DND-41 (cell line): ENCODE measurements around the gene FBL.
"Not testable (repeated sequence)": the region's sequence is repeated elsewhere in the genome, so short reads cannot be mapped to it uniquely, and the experiment has no call there.

Source experiments
- ATAC-seq: fragments of 200-7000 bp; cut with Tn5 transposase; 3 replicates; pipeline ENCODE4 v1.9.1; 2021; ENCODE audit warnings: low read depth; ENCODE audit not compliant: insufficient read depth
- DNase-seq: peaks from one replicate; pipeline ENCODE4 v3.0.0-alpha.2; 2020
- H2AFZ ChIP-seq: 2 replicates; pipeline ENCODE4 v1.6.0; 2012; ENCODE audit warnings: low read depth, low read length
- H3K27ac ChIP-seq: 2 replicates; pipeline ENCODE4 v1.5.1; 2012; ENCODE audit warnings: low read length, inconsistent platforms
- H3K27me3 ChIP-seq: fragments of 200-600 bp; sonication (generic); 2 replicates; pipeline ENCODE4 v1.6.0; 2012; ENCODE audit warnings: low read length, mild to moderate bottlenecking, inconsistent platforms; ENCODE audit not compliant: insufficient read depth, poor library complexity
- H3K36me3 ChIP-seq: 2 replicates; pipeline ENCODE4 v1.5.1; 2012; ENCODE audit warnings: low read length, inconsistent platforms; ENCODE audit not compliant: insufficient read depth
- H3K4me1 ChIP-seq: 2 replicates; pipeline ENCODE4 v1.5.1; 2012; ENCODE audit warnings: mild to moderate bottlenecking, low read length; ENCODE audit not compliant: insufficient read depth
- H3K4me2 ChIP-seq: 2 replicates; pipeline ENCODE4 v1.6.0; 2012; ENCODE audit warnings: mild to moderate bottlenecking, moderate library complexity, low read length, inconsistent platforms; ENCODE audit not compliant: insufficient read depth
- H3K4me3 ChIP-seq, 2 experiments: fragments of 200-600 bp in 1 of 2; shearing (Covaris generic) in 1 of 2; 2 replicates each; pipeline ENCODE4 v1.5.1; 2012 to 2016; ENCODE audit warnings: inconsistent platforms in 2 of 2, low read length in 2 of 2, mild to moderate bottlenecking in 2 of 2, low read depth in 1 of 2, moderate library complexity in 1 of 2
- H3K79me2 ChIP-seq: 2 replicates; pipeline ENCODE4 v1.6.0; 2012; ENCODE audit warnings: low read length, inconsistent platforms; ENCODE audit not compliant: insufficient read depth
- H3K9ac ChIP-seq: 2 replicates; pipeline ENCODE4 v1.6.0; 2012; ENCODE audit warnings: low read depth, mild to moderate bottlenecking, inconsistent platforms, low read length, moderate library complexity
- H3K9me3 ChIP-seq: 2 replicates; pipeline ENCODE4 v1.5.1; 2012; ENCODE audit warnings: low read length, moderate library complexity, mild to moderate bottlenecking, inconsistent platforms; ENCODE audit not compliant: insufficient read depth, severe bottlenecking
- H4K20me1 ChIP-seq: 2 replicates; pipeline ENCODE4 v1.6.0; 2012; ENCODE audit warnings: low read length; ENCODE audit not compliant: insufficient read depth
- EZH2 ChIP-seq: IDR thresholded peaks from 3 replicates; pipeline ENCODE4 v1.6.1; 2012; ENCODE audit warnings: borderline replicate concordance, low read depth, mild to moderate bottlenecking, moderate library complexity, low read length, inconsistent platforms; ENCODE audit not compliant: severe bottlenecking
- TF ChIP-seq, protein P1 (sequence below): IDR thresholded peaks from 2 replicates; pipeline ENCODE4 v1.5.1; 2012; ENCODE audit warnings: borderline replicate concordance, low read length, moderate library complexity, mild to moderate bottlenecking; ENCODE audit not compliant: poor library complexity, severe bottlenecking; ENCODE audit errors: extremely low read depth

The FBL gene

DNA sequence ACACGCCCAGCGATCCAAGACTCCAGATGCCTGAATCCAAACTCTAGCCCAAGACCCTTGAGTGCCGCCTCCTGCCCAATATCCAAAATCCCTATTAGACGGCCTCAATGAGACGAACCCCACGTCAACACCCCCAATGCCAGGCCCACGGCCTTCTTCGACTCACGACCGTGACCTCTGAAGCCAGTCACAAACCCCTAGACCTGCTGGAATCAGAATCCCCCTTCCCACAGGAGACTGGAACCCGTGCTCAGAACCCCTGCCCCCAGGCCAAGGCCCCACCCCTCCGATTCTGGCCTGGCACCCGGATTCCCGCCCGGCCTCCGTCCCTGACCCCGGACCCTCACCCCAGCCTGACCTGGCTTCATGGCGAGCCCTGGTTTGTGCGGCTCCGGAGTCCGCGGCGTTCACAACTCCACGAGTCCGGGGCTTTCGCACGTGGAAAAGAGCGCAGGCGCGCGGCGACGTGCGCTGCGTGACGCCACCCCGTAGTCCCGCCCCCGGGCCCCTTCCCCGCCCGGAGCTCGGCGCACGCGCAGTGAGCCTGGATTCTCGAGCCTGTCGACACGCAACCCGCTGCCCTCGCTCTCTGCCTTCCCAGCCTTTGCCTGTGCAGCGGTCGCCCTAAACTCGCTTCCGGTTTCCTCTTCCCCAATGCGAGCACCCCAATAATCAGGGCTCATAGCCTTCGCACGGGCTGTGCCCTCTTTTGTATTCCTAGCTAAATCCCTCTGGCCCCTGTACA, at the start of gene FBL:
FBL (minus strand) TSS at position 447 of the 745 bp plus-strand sequence; CDS start at position 368, 79 bp downstream.
- H3K36me3 ChIP-seq, result peaks cover 10% of the 10 kb centered on the region
- H3K79me2 ChIP-seq, result peaks cover 50% of the 10 kb centered on the region
- ATAC-seq (peak; percentile 92), DNase-seq (peak; percentile 96)
- H3K4me1 ChIP-seq, result peaks cover 45% of the 10 kb centered on the region
- peak within 1 kb of the TSS; percentile 90 for H3K27ac ChIP-seq
- H3K27me3 ChIP-seq, result no peaks in the 10 kb centered on the region
- peak within 1 kb of the TSS; percentile 71 for H3K9ac ChIP-seq
- peaks cover 44% of the 10 kb centered on the region for H4K20me1 ChIP-seq
- peak within 1 kb of the TSS; percentile 90 for H2AFZ ChIP-seq
- H3K4me3 ChIP-seq, result peak within 1 kb of the TSS; percentile 95 to 99
- peak within 1 kb of the TSS; percentile 83 for H3K4me2 ChIP-seq
- TF ChIP-seq EZH2, result no peak
- TF ChIP-seq, protein P1, sequence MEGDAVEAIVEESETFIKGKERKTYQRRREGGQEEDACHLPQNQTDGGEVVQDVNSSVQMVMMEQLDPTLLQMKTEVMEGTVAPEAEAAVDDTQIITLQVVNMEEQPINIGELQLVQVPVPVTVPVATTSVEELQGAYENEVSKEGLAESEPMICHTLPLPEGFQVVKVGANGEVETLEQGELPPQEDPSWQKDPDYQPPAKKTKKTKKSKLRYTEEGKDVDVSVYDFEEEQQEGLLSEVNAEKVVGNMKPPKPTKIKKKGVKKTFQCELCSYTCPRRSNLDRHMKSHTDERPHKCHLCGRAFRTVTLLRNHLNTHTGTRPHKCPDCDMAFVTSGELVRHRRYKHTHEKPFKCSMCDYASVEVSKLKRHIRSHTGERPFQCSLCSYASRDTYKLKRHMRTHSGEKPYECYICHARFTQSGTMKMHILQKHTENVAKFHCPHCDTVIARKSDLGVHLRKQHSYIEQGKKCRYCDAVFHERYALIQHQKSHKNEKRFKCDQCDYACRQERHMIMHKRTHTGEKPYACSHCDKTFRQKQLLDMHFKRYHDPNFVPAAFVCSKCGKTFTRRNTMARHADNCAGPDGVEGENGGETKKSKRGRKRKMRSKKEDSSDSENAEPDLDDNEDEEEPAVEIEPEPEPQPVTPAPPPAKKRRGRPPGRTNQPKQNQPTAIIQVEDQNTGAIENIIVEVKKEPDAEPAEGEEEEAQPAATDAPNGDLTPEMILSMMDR, result no peak
- H3K9me3 ChIP-seq, result no peaks in the 10 kb centered on the region

DNA sequence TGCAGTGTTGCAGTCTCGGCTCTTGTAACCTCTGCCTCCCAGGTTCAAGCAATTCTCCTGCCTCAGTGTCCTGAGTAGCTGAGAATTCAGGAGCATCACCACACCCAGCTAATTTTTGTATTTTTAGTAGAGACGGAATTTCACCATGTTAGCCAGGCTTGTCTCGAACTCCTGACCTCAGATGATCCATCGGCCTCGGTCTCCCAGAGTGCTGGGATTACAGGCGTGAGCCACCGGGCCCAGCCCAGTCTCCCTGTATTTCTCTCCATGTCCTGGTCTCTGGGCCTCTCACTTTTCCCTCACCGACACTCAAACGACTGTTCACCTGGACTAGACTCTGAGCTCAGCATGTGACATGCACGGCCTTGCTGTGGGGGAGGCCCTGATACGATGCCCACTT, 48.9 kb upstream of the FBL start:
- not testable (repeated sequence) for H4K20me1 ChIP-seq, H3K9ac ChIP-seq, ATAC-seq, H3K27ac ChIP-seq, H3K36me3 ChIP-seq, H3K4me2 ChIP-seq, DNase-seq, H2AFZ ChIP-seq, H3K79me2 ChIP-seq, H3K4me3 ChIP-seq, H3K9me3 ChIP-seq, H3K27me3 ChIP-seq
- peaks cover 10% of the 10 kb centered on the region; the same call in 1 of the 2 replicates for H3K4me1 ChIP-seq

DNA sequence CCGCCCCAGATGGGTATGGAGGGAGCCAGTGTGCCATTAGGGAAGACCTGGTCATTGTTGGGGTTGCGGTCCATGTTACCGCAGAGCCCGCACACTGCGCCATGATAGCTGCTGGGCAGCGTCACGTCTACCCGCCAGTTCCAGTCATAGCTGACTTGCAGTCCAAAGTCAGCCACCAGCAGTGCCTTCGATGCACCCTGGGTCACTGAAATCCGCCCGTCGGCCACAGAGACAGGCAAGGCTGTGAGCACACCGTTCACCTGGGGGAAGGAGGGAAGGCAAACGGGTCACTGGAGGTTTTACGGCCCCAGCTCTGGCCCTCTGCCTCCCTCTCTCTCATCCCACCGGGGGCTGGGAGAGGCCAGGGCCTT, 48.0 kb upstream of the FBL start:
- H2AFZ ChIP-seq, ATAC-seq, DNase-seq, H3K9ac ChIP-seq, H3K27me3 ChIP-seq, H3K9me3 ChIP-seq, H3K27ac ChIP-seq, H4K20me1 ChIP-seq, H3K36me3 ChIP-seq, H3K4me3 ChIP-seq, H3K79me2 ChIP-seq, H3K4me2 ChIP-seq: not testable (repeated sequence)
- peaks cover 10% of the 10 kb centered on the region; the same call in 1 of the 2 replicates for H3K4me1 ChIP-seq

DNA sequence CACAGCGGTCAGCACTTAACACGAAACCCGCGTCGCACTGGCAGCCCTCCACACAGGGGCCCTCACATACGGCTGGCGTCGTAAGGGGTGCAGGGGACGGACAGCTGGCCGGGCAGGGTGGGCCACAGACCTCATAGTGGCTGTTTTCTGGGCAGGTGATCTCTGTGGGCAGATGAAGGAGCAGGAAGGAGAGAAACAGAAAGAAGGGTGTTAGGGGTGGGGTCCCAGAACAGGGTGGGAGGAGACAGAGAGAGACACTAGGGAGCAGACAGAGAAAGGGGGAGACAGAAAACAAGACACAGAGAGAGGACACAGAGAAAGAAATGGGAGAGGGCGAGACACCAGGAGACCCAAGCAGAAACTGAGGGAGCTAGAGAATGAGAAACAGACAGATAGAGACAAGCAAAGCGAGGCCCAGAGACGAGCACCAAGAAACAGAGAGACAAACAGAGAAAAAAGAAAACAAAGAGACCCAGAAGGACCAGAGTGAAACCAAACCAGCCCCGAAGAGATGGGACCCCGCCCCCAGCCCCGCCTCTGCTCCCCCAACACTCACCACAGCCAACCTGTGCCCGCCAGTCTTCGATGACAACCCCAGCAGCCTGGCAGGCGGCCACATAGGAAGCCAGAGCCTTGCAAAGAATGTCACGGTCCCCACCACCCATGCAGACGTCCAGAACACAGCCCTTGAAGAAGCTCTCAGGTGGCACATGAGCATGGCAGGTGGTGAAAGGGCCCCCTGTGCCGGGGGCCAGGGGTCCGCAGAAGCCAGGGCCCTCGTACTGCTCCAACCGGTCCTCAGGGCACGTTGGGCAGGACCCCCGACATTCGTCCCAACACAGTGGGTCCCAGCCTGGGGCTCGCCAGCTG, 47.4 kb upstream of the FBL start:
- DNase-seq, result peak; percentile 78
- ATAC-seq, result peak; percentile 79
- Histone ChIP-seq H3K27ac (peak overlapping the region; percentile 68), H3K4me3 (peak overlapping the region in 1 of 2 experiments; percentile 48; a peak in 2 of 4 replicates), H3K4me1 (peaks cover 10% of the 10 kb centered on the region; the same call in 1 of the 2 replicates), H3K9ac (peak overlapping the region; percentile 50), H3K4me2 (peak overlapping the region; percentile 53), H2AFZ (peak overlapping the region; percentile 76)
- not testable (repeated sequence) for H3K27me3 ChIP-seq, H3K9me3 ChIP-seq, H3K79me2 ChIP-seq, H4K20me1 ChIP-seq, H3K36me3 ChIP-seq

DNA sequence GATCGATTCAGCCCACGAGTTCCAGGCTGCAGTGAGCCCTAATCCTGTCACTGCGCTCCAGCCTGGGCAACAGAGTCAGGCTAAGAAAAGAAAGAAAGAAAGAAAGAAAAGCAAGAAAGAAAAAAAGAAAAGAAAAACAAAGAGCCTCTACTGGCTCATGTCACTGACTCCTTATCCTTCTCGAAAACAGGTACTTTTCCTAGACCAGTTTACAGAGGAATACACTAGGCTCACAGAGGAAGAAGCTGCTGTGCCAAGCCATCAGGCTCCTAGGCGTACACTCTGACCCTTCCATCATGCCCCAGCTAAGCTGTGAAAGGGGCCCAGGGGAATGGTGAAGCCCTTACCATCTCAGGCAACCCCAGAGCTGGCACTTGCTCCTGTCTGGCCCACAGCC, 46.3 kb upstream of the FBL start:
- H3K4me3 ChIP-seq, ATAC-seq, H3K9ac ChIP-seq, DNase-seq, H4K20me1 ChIP-seq, H3K79me2 ChIP-seq, H3K27me3 ChIP-seq, H3K36me3 ChIP-seq, H3K27ac ChIP-seq, H2AFZ ChIP-seq, H3K4me2 ChIP-seq, H3K9me3 ChIP-seq: not testable (repeated sequence)
- peaks cover 10% of the 10 kb centered on the region; the same call in 1 of the 2 replicates for H3K4me1 ChIP-seq

DNA sequence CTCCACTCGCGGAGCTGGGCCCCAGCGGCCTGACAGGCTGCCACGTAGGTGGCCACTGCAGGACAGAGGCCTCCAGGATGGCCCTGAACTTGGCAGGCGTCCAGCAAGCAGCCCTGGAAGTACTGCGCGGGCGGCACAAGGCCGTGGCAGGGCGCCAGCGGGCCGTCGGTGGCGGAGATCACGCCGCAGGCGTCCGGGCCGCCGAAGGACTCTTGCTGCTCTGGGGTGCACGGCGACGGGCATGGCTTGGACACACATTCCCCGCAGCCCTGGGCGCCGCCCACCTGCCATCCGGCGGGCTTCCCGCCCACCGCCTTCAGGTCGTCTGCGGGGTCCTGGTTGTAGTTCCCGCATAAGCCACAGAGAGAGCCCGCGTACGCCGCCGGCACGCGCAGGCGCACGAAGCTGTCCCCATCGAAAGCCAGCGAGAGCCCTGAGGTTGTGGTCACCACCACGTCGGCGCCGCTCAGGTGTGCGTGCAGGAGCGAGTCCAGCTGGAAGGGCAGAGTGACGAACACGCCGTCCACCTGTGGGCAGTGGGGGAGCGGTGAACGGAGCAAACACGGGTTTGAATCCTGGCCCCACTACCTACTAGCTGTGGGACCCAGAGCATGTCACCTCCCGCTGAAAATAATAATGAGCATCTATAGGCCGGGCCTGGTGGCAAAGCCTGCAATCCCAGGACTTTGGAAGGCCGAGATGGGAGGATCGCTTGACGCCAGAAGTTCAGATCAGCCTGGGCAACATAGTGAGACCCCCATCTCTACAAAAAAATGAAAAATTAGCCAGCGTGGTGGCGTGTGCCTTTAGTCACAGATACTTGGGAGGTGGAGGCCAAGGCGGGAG, 45.7 kb upstream of the FBL start:
- H2AFZ ChIP-seq, H4K20me1 ChIP-seq, ATAC-seq, H3K9me3 ChIP-seq, H3K4me3 ChIP-seq, DNase-seq, H3K27me3 ChIP-seq, H3K36me3 ChIP-seq, H3K9ac ChIP-seq, H3K79me2 ChIP-seq, H3K27ac ChIP-seq, H3K4me2 ChIP-seq: not testable (repeated sequence)
- peaks cover 10% of the 10 kb centered on the region; the same call in 1 of the 2 replicates for H3K4me1 ChIP-seq
